ENCODE measurements around the gene C3.

C3 gene

GRCh38 chr19:6744381-6745301 lies 24.2 kb upstream of the C3 start:
- no CpG with 5 or more reads among the region's 41 CpGs for WGBS (ENCODE audit: insufficient coverage, insufficient read length)
- no peaks in the 10 kb centered on the region for H3K27me3 ChIP-seq (ENCODE audit: control insufficient read depth, insufficient read depth, low read length)
- H3K36me3 ChIP-seq (ENCODE audit: control insufficient read depth, insufficient read depth, low read length) = peaks cover 26% of the 10 kb centered on the region
- no peak overlapping the region for H3K27ac ChIP-seq (ENCODE audit: low read length)
- no peak for DNase-seq (ENCODE audit: low read depth, low spot score)
- no peaks in the 10 kb centered on the region for H3K9me3 ChIP-seq (ENCODE audit: control insufficient read depth, insufficient read depth, low read length)
- no peaks in the 10 kb centered on the region; the same call in none of the 2 replicates for H3K4me1 ChIP-seq (ENCODE audit: control insufficient read depth, insufficient read depth, low read length)
- no peak overlapping the region for H3K4me3 ChIP-seq (ENCODE audit: low read length)

GRCh38 chr19:6743714-6744380 lies 23.4 kb upstream of the C3 start:
- Histone ChIP-seq H3K27me3 (ENCODE audit: control insufficient read depth, insufficient read depth, low read length) (no peaks in the 10 kb centered on the region), H3K4me1 (ENCODE audit: control insufficient read depth, insufficient read depth, low read length) (peaks cover 1% of the 10 kb centered on the region), H3K27ac (ENCODE audit: low read length) (no peak overlapping the region), H3K4me3 (ENCODE audit: low read length) (no peak overlapping the region), H3K36me3 (ENCODE audit: control insufficient read depth, insufficient read depth, low read length) (peaks cover 19% of the 10 kb centered on the region), H3K9me3 (ENCODE audit: control insufficient read depth, insufficient read depth, low read length) (no peaks in the 10 kb centered on the region)
- WGBS (ENCODE audit: insufficient coverage, insufficient read length) = no CpG with 5 or more reads among the region's 15 CpGs
- DNase-seq (ENCODE audit: low read depth, low spot score) = no peak

- H3K4me1 ChIP-seq (ENCODE audit: control insufficient read depth, insufficient read depth, low read length) = peaks cover 6% of the 10 kb centered on the region
- H3K27ac ChIP-seq (ENCODE audit: low read length) = no peak overlapping the region
- H3K36me3 ChIP-seq (ENCODE audit: control insufficient read depth, insufficient read depth, low read length) = peaks cover 17% of the 10 kb centered on the region
- no peak for DNase-seq (ENCODE audit: low read depth, low spot score)
- no peaks in the 10 kb centered on the region for H3K27me3 ChIP-seq (ENCODE audit: control insufficient read depth, insufficient read depth, low read length)
- WGBS (ENCODE audit: insufficient coverage, insufficient read length) = no CpG with 5 or more reads among the region's 7 CpGs
- H3K9me3 ChIP-seq (ENCODE audit: control insufficient read depth, insufficient read depth, low read length) = no peaks in the 10 kb centered on the region
- no peak overlapping the region for H3K4me3 ChIP-seq (ENCODE audit: low read length)
These were observed 22.6 kb upstream of the C3 start for GRCh38 chr19:6743066-6743465.

DNA sequence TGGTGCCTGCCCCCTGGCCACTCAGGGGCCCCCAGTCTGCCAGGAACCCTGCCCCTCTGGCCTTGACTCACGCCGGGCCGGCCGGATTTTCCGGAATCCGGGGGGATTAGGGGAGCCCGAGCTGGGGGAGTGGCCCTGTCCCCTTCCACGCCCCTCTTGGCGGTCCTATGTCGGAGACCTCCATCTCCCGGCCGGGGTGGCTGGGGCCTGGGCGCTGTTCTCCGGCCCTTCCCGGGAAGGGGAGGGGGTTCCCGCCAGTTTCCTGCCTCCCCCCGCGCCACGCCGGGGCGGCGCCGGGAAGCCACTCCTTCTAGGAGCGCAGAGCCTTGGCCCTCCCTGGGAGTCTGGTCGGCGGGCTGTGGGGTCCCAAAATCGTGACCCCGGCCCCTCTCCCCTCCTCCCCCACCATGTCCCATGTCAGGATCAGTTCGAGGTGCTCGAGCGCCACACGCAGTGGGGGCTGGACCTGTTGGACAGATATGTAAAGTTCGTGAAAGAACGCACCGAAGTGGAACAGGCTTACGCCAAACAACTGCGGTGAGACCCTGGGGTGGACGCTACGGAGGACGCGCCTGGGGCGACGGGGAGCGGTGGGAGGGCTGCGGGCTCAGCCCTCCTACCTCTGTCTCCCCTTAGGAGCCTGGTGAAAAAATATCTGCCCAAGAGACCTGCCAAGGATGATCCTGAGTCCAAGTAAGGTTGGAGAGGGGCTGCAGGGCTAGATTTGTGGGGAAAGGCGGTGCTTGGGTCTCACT lies 20.3 kb upstream of the C3 start:
- no peak for DNase-seq (ENCODE audit: low read depth, low spot score)
- Histone ChIP-seq H3K27ac (ENCODE audit: low read length) (no peak overlapping the region), H3K36me3 (ENCODE audit: control insufficient read depth, insufficient read depth, low read length) (peaks cover 6% of the 10 kb centered on the region; the same call in 1 of the 2 replicates), H3K4me3 (ENCODE audit: low read length) (peak overlapping the region; percentile 80; the same call in 1 of the 2 replicates), H3K9me3 (ENCODE audit: control insufficient read depth, insufficient read depth, low read length) (no peaks in the 10 kb centered on the region), H3K27me3 (ENCODE audit: control insufficient read depth, insufficient read depth, low read length) (no peaks in the 10 kb centered on the region), H3K4me1 (ENCODE audit: control insufficient read depth, insufficient read depth, low read length) (peaks cover 6% of the 10 kb centered on the region)
- no CpG with 5 or more reads among the region's 46 CpGs for WGBS (ENCODE audit: insufficient coverage, insufficient read length)

DNA sequence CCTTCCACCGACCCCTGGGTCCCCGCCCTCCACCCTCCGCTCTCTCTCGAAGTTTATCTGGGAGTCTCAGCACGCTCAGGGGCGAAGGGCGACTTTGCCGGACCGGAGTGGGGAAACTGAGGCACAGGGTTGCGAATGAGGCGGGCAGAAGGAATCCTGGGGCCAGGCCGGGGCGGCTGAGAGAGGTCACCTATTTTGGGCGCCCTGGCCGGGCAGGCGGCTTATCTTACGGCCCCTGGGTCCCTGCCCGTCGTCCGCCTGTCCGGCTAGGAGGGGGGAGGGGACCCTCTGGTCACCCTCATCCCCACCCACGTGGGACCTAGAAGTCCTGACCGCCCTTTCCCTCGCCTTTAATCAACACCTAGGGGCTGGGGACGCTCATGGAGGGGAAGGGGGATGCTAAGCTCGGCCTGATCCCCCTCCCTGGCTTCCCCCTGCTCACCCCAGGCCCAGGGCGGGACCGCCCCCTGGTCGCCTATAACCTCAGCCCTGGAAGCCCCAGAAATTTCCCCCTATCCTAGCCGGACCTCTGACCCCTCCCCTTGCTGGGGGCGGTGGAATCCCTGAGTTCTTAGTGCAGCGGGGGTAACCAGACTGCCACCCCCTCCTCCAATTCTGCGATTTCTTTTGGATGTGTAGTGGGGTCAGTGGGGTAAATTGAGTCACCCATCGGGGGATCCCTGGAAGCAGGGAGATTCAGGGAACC lies 19.6 kb upstream of the C3 start:
- no CpG with 5 or more reads among the region's 34 CpGs for WGBS (ENCODE audit: insufficient coverage, insufficient read length)
- DNase-seq (ENCODE audit: low read depth, low spot score) = no peak
- Histone ChIP-seq H3K4me1 (ENCODE audit: control insufficient read depth, insufficient read depth, low read length) (peaks cover 6% of the 10 kb centered on the region), H3K9me3 (ENCODE audit: control insufficient read depth, insufficient read depth, low read length) (no peaks in the 10 kb centered on the region), H3K36me3 (ENCODE audit: control insufficient read depth, insufficient read depth, low read length) (peaks cover 6% of the 10 kb centered on the region; the same call in 1 of the 2 replicates), H3K4me3 (ENCODE audit: low read length) (peak overlapping the region; percentile 80), H3K27me3 (ENCODE audit: control insufficient read depth, insufficient read depth, low read length) (no peaks in the 10 kb centered on the region), H3K27ac (ENCODE audit: low read length) (no peak overlapping the region)

DNA sequence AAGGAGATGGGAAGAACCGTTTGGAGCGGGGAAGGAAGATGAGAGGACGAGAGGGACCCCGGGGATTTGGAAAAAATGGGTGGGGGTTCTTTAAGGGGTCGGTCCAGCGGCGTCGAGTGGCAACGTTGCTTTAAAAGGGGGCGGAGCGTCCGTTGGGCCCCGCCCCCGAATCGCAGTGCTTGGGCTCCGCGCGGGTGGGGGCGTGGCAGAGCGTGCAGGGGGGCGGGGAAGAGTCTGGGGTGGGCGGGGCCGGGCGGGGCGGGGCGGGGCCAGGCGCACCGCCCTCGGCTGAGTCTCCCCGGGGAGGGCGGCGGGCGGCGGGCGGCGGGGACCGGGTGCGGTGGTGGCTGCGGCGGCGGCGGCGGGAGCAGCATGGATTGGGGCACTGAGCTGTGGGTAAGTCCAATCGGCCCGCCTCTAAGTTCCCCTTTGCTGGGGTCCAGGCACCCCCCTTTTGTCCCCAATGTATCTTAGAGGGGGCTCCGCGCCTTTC lies 19.0 kb upstream of the C3 start, which contains the start of gene TRIP10:
TSS of gene TRIP10 (plus strand) at position 291 of the 493 bp plus-strand sequence. CDS start at position 373, 82 bp downstream.
- Histone ChIP-seq H3K27me3 (ENCODE audit: control insufficient read depth, insufficient read depth, low read length) (no peaks in the 10 kb centered on the region), H3K4me1 (ENCODE audit: control insufficient read depth, insufficient read depth, low read length) (peaks cover 6% of the 10 kb centered on the region), H3K27ac (ENCODE audit: low read length) (no peak within 1 kb of the TSS), H3K4me3 (ENCODE audit: low read length) (peak within 1 kb of the TSS; percentile 80), H3K9me3 (ENCODE audit: control insufficient read depth, insufficient read depth, low read length) (no peaks in the 10 kb centered on the region), H3K36me3 (ENCODE audit: control insufficient read depth, insufficient read depth, low read length) (peaks cover 3% of the 10 kb centered on the region; the same call in 1 of the 2 replicates)
- WGBS (ENCODE audit: insufficient coverage, insufficient read length) = no CpG with 5 or more reads among the region's 47 CpGs
- DNase-seq (ENCODE audit: low read depth, low spot score) = no peak

DNA sequence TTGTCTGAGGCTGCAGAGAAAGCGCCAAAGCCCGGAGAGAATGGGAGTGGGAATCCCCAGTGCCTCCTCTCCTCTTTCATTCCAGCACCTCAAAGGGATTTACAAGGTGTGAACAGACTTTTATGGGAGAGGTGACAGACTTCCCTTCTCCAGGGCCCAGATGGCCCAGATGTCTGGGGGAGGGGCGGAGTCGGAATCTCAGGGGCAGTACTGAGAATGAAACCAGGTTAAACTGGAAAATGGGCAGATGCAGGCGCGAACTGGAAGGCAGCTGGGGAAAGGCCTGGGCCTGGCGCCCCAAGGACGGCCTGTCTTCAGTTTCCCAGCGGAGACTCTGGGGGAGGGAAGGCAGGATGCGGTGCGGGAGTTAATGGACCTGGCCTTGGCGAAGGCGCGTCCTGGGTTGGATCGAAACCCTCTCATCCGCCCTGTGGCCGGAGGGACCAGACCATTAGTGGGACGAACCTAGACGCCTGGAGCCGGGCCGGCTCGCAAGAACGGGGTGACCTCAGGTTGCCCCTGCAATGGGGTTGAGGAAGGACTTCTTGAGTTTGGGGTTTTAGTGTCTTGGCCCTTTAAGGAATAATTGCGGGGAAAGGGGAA lies 18.4 kb upstream of the C3 start:
- H3K4me1 ChIP-seq (ENCODE audit: control insufficient read depth, insufficient read depth, low read length) = peaks cover 6% of the 10 kb centered on the region
- no peak for DNase-seq (ENCODE audit: low read depth, low spot score)
- no CpG with 5 or more reads among the region's 24 CpGs for WGBS (ENCODE audit: insufficient coverage, insufficient read length)

GRCh38 chr19:6737873-6738786 lies 17.7 kb upstream of the C3 start:
- H3K4me3 ChIP-seq (ENCODE audit: low read length) = no peak overlapping the region; the same call in 1 of the 2 replicates
- no peaks in the 10 kb centered on the region for H3K27me3 ChIP-seq (ENCODE audit: control insufficient read depth, insufficient read depth, low read length)
- peaks cover 6% of the 10 kb centered on the region; the same call in 1 of the 2 replicates for H3K4me1 ChIP-seq (ENCODE audit: control insufficient read depth, insufficient read depth, low read length)
- H3K36me3 ChIP-seq (ENCODE audit: control insufficient read depth, insufficient read depth, low read length) = no peaks in the 10 kb centered on the region
- H3K27ac ChIP-seq (ENCODE audit: low read length) = no peak overlapping the region
- no CpG with 5 or more reads among the region's 13 CpGs for WGBS (ENCODE audit: insufficient coverage, insufficient read length)
- no peaks in the 10 kb centered on the region for H3K9me3 ChIP-seq (ENCODE audit: control insufficient read depth, insufficient read depth, low read length)
- DNase-seq (ENCODE audit: low read depth, low spot score) = no peak

More for the DNA sequence above, 18.4 kb upstream of the C3 start:
- Histone ChIP-seq H3K9me3 (ENCODE audit: control insufficient read depth, insufficient read depth, low read length) (no peaks in the 10 kb centered on the region), H3K27ac (ENCODE audit: low read length) (no peak overlapping the region), H3K27me3 (ENCODE audit: control insufficient read depth, insufficient read depth, low read length) (no peaks in the 10 kb centered on the region), H3K4me3 (ENCODE audit: low read length) (peak overlapping the region; percentile 18; the same call in 1 of the 2 replicates), H3K36me3 (ENCODE audit: control insufficient read depth, insufficient read depth, low read length) (no peaks in the 10 kb centered on the region; the same call in 1 of the 2 replicates)
